Gastroesophageal sphincter (tissue), 3 donors: Measurements from ENCODE around the gene TESK2.

Experiments used
- CTCF ChIP-seq, 4 experiments: fragments of 200-600 bp in 2 of 4; fragments of 450-650 bp in 2 of 4; sonication (generic) in 1 of 4; IDR thresholded peaks; one replicate each; pipeline ENCODE4 v1.5.1; 2017 to 2019; ENCODE audit warnings: antibody characterized with exemption in 4 of 4, mild to moderate bottlenecking in 2 of 4, moderate library complexity in 2 of 4
- EP300 ChIP-seq: sonication (generic); formaldehyde crosslinking; IDR thresholded peaks from one replicate; pipeline ENCODE4 v1.6.1; 2017; ENCODE audit warnings: antibody characterized with exemption, mild to moderate bottlenecking
- POLR2A ChIP-seq, 2 donors: fragments of 450-650 bp; IDR thresholded peaks; one replicate each; pipeline ENCODE4 v1.6.1; 2017; ENCODE audit warnings: antibody characterized with exemption in 2 of 2, mild to moderate bottlenecking in 2 of 2, moderate library complexity in 1 of 2
- POLR2AphosphoS5 ChIP-seq: sonication (generic); formaldehyde crosslinking; IDR thresholded peaks from one replicate; pipeline ENCODE4 v1.6.1; 2017; ENCODE audit warnings: antibody characterized with exemption

- no peak for TF ChIP-seq POLR2AphosphoS5
- TF ChIP-seq CTCF (IDR thresholded peaks at IDR 0.05), result no peak
- no peak for TF ChIP-seq POLR2A (IDR thresholded peaks at IDR 0.05)
- TF ChIP-seq EP300, result no peak
These were observed 190.3 kb downstream of the TESK2 start for GRCh38 chr1:45300669-45300997.
